HEK293T (cell line): ENCODE results near the gene GRP.

ENCODE experiments used
- CTCF ChIA-PET: fragments of 350-600 bp; formaldehyde crosslinking; extraction: SDS; loops from one replicate; lab custom pipeline; 2021; ENCODE audit warnings: antibody characterized with exemption, inconsistent platforms; lab: Yijun Ruan, JAX
- POLR2A ChIA-PET: fragments of 350-600 bp; formaldehyde crosslinking; extraction: SDS; loops from one replicate; lab custom pipeline; 2020; ENCODE audit warnings: antibody characterized with exemption, inconsistent platforms; lab: Yijun Ruan, JAX
- DNase-seq: peaks from one replicate; pipeline ENCODE4 v3.0.0; 2012; ENCODE audit warnings: mixed read lengths; ENCODE audit errors: extremely low spot score
- ARNT ChIP-seq: fragments of 450-650 bp; IDR thresholded peaks from 2 replicates; pipeline ENCODE4 v1.6.1; 2017; ENCODE audit warnings: mild to moderate bottlenecking
- BHLHE40 ChIP-seq: fragments of 450-650 bp; IDR thresholded peaks from 2 replicates; pipeline ENCODE4 v1.6.1; 2016; ENCODE audit warnings: mild to moderate bottlenecking, moderate library complexity, borderline replicate concordance
- CTBP1 ChIP-seq: fragments of 450-650 bp; IDR thresholded peaks from 2 replicates; pipeline ENCODE4 v1.6.1; 2016; ENCODE audit warnings: borderline replicate concordance
- ELF4 ChIP-seq: fragments of 450-650 bp; IDR thresholded peaks from 2 replicates; pipeline ENCODE4 v1.6.1; 2017; ENCODE audit warnings: antibody characterized with exemption
- FOXA1 ChIP-seq: fragments of 450-650 bp; IDR thresholded peaks from 2 replicates; pipeline ENCODE4 v1.6.1; 2016; ENCODE audit warnings: mild to moderate bottlenecking
- FOXK2 ChIP-seq: fragments of 450-650 bp; IDR thresholded peaks from 2 replicates; pipeline ENCODE4 v1.6.1; 2016; ENCODE audit warnings: mild to moderate bottlenecking
- FOXM1 ChIP-seq: fragments of 450-650 bp; IDR thresholded peaks from 2 replicates; pipeline ENCODE4 v1.6.1; 2017; ENCODE audit warnings: mild to moderate bottlenecking, borderline replicate concordance
- HDGF ChIP-seq: fragments of 450-650 bp; IDR thresholded peaks from 2 replicates; pipeline ENCODE4 v1.6.1; 2017; ENCODE audit warnings: antibody characterized with exemption, borderline replicate concordance
- L3MBTL2 ChIP-seq: fragments of 450-650 bp; conservative IDR thresholded peaks from 2 replicates; pipeline ENCODE4 v1.6.1; 2016; ENCODE audit warnings: mild to moderate bottlenecking
- LEF1 ChIP-seq: fragments of 450-650 bp; IDR thresholded peaks from 2 replicates; pipeline ENCODE4 v1.6.1; 2017; ENCODE audit warnings: mild to moderate bottlenecking, borderline replicate concordance
- NFRKB ChIP-seq: fragments of 450-650 bp; IDR thresholded peaks from 2 replicates; pipeline ENCODE4 v1.6.1; 2016; ENCODE audit warnings: mild to moderate bottlenecking, moderate library complexity
- PKNOX1 ChIP-seq: fragments of 450-650 bp; IDR thresholded peaks from 2 replicates; pipeline ENCODE4 v1.6.1; 2016
- SP1 ChIP-seq: fragments of 450-650 bp; IDR thresholded peaks from 2 replicates; pipeline ENCODE4 v1.6.1; 2017
- SUZ12 ChIP-seq: fragments of 450-650 bp; IDR thresholded peaks from 2 replicates; pipeline ENCODE4 v1.6.1; 2016; ENCODE audit warnings: mild to moderate bottlenecking
- TARDBP ChIP-seq: fragments of 450-650 bp; IDR thresholded peaks from 2 replicates; pipeline ENCODE4 v1.6.1; 2016
- ZNF384 ChIP-seq: fragments of 450-650 bp; IDR thresholded peaks from 2 replicates; pipeline ENCODE4 v1.6.1; 2016

GRP gene

GRCh38 chr18:59264651-59265245 is 44.8 kb downstream of the GRP start:
- TF ChIP-seq PKNOX1 (no peak), FOXA1 (no peak), ELF4 (no peak), FOXK2 (no peak), HDGF (no peak), FOXM1 (no peak), BHLHE40 (no peak), TARDBP (no peak), ZNF384 (no peak), NFRKB (no peak)
- ChIA-PET POLR2A (no interaction called here), CTCF (no interaction called here)
- DNase-seq = no peak

- POLR2A ChIA-PET = no interaction called here
Measured at GRCh38 chr18:59265246-59265973, 45.5 kb downstream of the GRP start.

GRCh38 chr18:59265974-59266369 is 46.0 kb downstream of the GRP start:
- ChIA-PET CTCF (interaction anchor here (0.8 kb wide), 1 partner anchor 730 kb away, joined by 3 read pairs; no protein-coding TSS in a partner anchor), POLR2A (no interaction called here)
- TF ChIP-seq CTBP1 = no peak
- TF ChIP-seq FOXK2 = no peak
- TF ChIP-seq L3MBTL2 = no peak
- no peak for TF ChIP-seq TARDBP
- TF ChIP-seq ZNF384 = no peak
- no peak for TF ChIP-seq SP1
- TF ChIP-seq BHLHE40 = no peak
- TF ChIP-seq FOXA1 = no peak
- no peak for TF ChIP-seq HDGF
- no peak for TF ChIP-seq ARNT
- no peak for TF ChIP-seq ELF4
- TF ChIP-seq LEF1 = no peak
- TF ChIP-seq SUZ12 = no peak
- no peak for TF ChIP-seq NFRKB
- TF ChIP-seq PKNOX1 = no peak
- TF ChIP-seq FOXM1 = no peak
- no peak for DNase-seq

More at GRCh38 chr18:59265246-59265973, 45.5 kb downstream of the GRP start:
- no peak for TF ChIP-seq L3MBTL2
- CTCF ChIA-PET = no interaction called here
- DNase-seq = peak; percentile 72

GRCh38 chr18:59266459-59266858 is 46.5 kb downstream of the GRP start:
- POLR2A ChIA-PET = no interaction called here
- CTCF ChIA-PET = interaction anchor here (0.6 to 1.0 kb wide), 3 partner anchors 18 to 729 kb away, joined by 3 to 4 read pairs (median 3); no protein-coding TSS in a partner anchor
- no peak for TF ChIP-seq LEF1
- no peak for TF ChIP-seq ELF4
- TF ChIP-seq FOXA1 = no peak
- TF ChIP-seq ARNT = no peak
- no peak for TF ChIP-seq PKNOX1
- TF ChIP-seq NFRKB = no peak
- TF ChIP-seq BHLHE40 = no peak
- no peak for TF ChIP-seq ZNF384
- no peak for TF ChIP-seq TARDBP
- no peak for TF ChIP-seq FOXK2
- no peak for TF ChIP-seq CTBP1
- TF ChIP-seq L3MBTL2 = no peak
- TF ChIP-seq HDGF = no peak
- no peak for TF ChIP-seq SUZ12
- no peak for TF ChIP-seq SP1
- no peak for TF ChIP-seq FOXM1
- DNase-seq = no peak

GRCh38 chr18:59266886-59267502 is 47.0 kb downstream of the GRP start:
- no peak for DNase-seq
- CTCF ChIA-PET = interaction anchor here (0.6 to 1.0 kb wide), 3 partner anchors 18 to 729 kb away, joined by 3 to 4 read pairs (median 3); no protein-coding TSS in a partner anchor
- no peak for TF ChIP-seq BHLHE40
- TF ChIP-seq HDGF = no peak
- no peak for TF ChIP-seq PKNOX1
- no peak for TF ChIP-seq TARDBP
- TF ChIP-seq FOXA1 = no peak
- TF ChIP-seq L3MBTL2 = no peak
- TF ChIP-seq ARNT = no peak
- no peak for TF ChIP-seq ZNF384
- TF ChIP-seq SP1 = no peak
- no peak for TF ChIP-seq LEF1
- no peak for TF ChIP-seq CTBP1
- TF ChIP-seq FOXM1 = no peak
- TF ChIP-seq FOXK2 = no peak
- no peak for TF ChIP-seq ELF4
- TF ChIP-seq SUZ12 = no peak
- TF ChIP-seq NFRKB = no peak
- POLR2A ChIA-PET = no interaction called here
